Measurements from ENCODE around the gene LUC7L3.

LUC7L3 gene

DNA sequence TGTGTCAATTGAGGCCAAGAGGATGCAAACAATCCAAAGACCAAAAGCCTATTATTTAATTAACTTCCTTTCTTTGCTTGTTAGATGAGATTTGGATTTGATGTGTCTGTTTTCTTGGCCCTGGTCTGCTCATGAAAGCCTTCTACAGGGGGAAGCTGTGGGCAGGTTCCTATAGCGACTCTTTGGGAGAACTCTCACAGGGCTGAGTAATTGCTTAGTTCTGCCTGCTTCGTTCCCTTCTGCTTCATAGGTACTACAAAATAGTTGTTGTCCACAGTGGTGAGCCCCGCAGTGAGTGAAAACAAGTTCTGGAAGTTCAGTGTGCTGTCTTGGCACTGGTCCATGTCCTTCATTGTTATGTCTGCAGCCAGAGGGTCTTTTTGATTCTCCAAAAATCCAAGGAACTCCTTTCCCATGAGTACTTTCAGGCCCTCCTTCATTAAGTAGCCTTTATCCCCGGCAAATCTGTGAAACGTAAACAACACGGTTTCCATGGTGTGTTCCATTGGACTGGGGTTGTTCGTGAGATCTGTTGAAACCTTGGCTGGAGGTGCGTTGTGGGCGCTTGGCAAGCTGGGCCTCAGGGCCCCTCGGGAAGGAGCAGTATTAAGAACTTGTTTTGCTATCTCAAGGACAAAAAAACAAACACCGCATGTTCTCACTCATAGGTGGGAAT, 77.9 kb downstream of the LUC7L3 start:
- DNase-seq (ENCODE audit: low spot score) (no peak), ATAC-seq (ENCODE audit: low read depth) (no peak)
- Histone ChIP-seq H3K9me3 (ENCODE audit: severe bottlenecking) (no peaks in the 10 kb centered on the region), H3K4me3 (ENCODE audit: severe bottlenecking) (no peak overlapping the region), H3K4me1 (ENCODE audit: insufficient read depth, poor library complexity, severe bottlenecking) (peaks cover 15% of the 10 kb centered on the region), H3K27me3 (ENCODE audit: insufficient read depth, poor library complexity, severe bottlenecking) (no peaks in the 10 kb centered on the region), H3K27ac (ENCODE audit: poor library complexity, severe bottlenecking) (no peak overlapping the region), H3K36me3 (ENCODE audit: low read depth) (no peaks in the 10 kb centered on the region)
- no peak for TF ChIP-seq CTCF (IDR thresholded peaks at IDR 0.05; ENCODE audit: poor library complexity, severe bottlenecking)

- DNase-seq (ENCODE audit: low spot score) (peak; percentile 75), ATAC-seq (ENCODE audit: low read depth) (peak; percentile 92)
- no peaks in the 10 kb centered on the region for H3K36me3 ChIP-seq (ENCODE audit: low read depth)
- no peak overlapping the region for H3K4me3 ChIP-seq (ENCODE audit: severe bottlenecking)
- peak overlapping the region; percentile 61 for H3K27ac ChIP-seq (ENCODE audit: poor library complexity, severe bottlenecking)
- H3K9me3 ChIP-seq (ENCODE audit: severe bottlenecking), result no peaks in the 10 kb centered on the region
- TF ChIP-seq CTCF (IDR thresholded peaks at IDR 0.05; ENCODE audit: poor library complexity, severe bottlenecking), result no peak
- H3K27me3 ChIP-seq (ENCODE audit: insufficient read depth, poor library complexity, severe bottlenecking), result no peaks in the 10 kb centered on the region
- peaks cover 15% of the 10 kb centered on the region for H3K4me1 ChIP-seq (ENCODE audit: insufficient read depth, poor library complexity, severe bottlenecking)
Measured at GRCh38 chr17:50798424-50799288, 79.3 kb downstream of the LUC7L3 start.

- Histone ChIP-seq H3K27ac (ENCODE audit: poor library complexity, severe bottlenecking) (peak overlapping the region; percentile 61), H3K4me3 (ENCODE audit: severe bottlenecking) (no peak overlapping the region), H3K4me1 (ENCODE audit: insufficient read depth, poor library complexity, severe bottlenecking) (peaks cover 15% of the 10 kb centered on the region), H3K27me3 (ENCODE audit: insufficient read depth, poor library complexity, severe bottlenecking) (no peaks in the 10 kb centered on the region), H3K36me3 (ENCODE audit: low read depth) (no peaks in the 10 kb centered on the region), H3K9me3 (ENCODE audit: severe bottlenecking) (no peaks in the 10 kb centered on the region)
- ATAC-seq (ENCODE audit: low read depth) (no peak), DNase-seq (ENCODE audit: low spot score) (no peak)
- no peak for TF ChIP-seq CTCF (IDR thresholded peaks at IDR 0.05; ENCODE audit: poor library complexity, severe bottlenecking)
Measured at GRCh38 chr17:50799582-50799981, 80.2 kb downstream of the LUC7L3 start.

DNA sequence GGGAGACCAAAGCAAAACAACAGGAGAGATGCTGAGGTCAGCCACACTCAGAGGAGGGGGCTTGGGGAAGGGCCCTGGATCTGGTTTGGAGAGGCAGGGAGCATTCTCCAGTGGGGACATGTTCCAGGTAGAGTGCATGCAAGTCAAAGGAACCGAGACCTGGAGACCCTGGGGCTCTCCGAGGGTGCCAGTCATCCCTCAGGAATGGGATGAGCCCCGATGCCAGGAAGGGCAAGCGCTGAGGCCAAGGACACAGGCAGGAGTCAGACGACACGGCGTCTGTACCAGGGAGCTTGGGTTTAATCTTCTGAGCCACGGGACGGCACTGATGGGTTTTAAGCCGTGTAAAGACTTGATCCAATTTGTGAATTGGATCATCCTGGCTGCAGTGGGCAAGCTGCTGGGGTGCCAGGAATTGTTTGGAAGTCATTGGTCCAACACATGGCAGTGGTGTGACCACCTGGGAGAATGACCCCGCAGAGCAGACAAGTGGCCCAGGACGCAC, 80.8 kb downstream of the LUC7L3 start:
- Histone ChIP-seq H3K9me3 (ENCODE audit: severe bottlenecking) (no peaks in the 10 kb centered on the region), H3K36me3 (ENCODE audit: low read depth) (no peaks in the 10 kb centered on the region), H3K27me3 (ENCODE audit: insufficient read depth, poor library complexity, severe bottlenecking) (no peaks in the 10 kb centered on the region), H3K4me3 (ENCODE audit: severe bottlenecking) (no peak overlapping the region), H3K4me1 (ENCODE audit: insufficient read depth, poor library complexity, severe bottlenecking) (peaks cover 15% of the 10 kb centered on the region), H3K27ac (ENCODE audit: poor library complexity, severe bottlenecking) (no peak overlapping the region)
- TF ChIP-seq CTCF (IDR thresholded peaks at IDR 0.05; ENCODE audit: poor library complexity, severe bottlenecking), result no peak
- DNase-seq (ENCODE audit: low spot score) (no peak), ATAC-seq (ENCODE audit: low read depth) (no peak)
